ENCODE data around the gene BRPF1. TPM values are rescaled to one million over a fixed set of nuclear protein-coding genes. Genes with fewer than 3 reads are reported as not detected.

BRPF1 gene, protein sequence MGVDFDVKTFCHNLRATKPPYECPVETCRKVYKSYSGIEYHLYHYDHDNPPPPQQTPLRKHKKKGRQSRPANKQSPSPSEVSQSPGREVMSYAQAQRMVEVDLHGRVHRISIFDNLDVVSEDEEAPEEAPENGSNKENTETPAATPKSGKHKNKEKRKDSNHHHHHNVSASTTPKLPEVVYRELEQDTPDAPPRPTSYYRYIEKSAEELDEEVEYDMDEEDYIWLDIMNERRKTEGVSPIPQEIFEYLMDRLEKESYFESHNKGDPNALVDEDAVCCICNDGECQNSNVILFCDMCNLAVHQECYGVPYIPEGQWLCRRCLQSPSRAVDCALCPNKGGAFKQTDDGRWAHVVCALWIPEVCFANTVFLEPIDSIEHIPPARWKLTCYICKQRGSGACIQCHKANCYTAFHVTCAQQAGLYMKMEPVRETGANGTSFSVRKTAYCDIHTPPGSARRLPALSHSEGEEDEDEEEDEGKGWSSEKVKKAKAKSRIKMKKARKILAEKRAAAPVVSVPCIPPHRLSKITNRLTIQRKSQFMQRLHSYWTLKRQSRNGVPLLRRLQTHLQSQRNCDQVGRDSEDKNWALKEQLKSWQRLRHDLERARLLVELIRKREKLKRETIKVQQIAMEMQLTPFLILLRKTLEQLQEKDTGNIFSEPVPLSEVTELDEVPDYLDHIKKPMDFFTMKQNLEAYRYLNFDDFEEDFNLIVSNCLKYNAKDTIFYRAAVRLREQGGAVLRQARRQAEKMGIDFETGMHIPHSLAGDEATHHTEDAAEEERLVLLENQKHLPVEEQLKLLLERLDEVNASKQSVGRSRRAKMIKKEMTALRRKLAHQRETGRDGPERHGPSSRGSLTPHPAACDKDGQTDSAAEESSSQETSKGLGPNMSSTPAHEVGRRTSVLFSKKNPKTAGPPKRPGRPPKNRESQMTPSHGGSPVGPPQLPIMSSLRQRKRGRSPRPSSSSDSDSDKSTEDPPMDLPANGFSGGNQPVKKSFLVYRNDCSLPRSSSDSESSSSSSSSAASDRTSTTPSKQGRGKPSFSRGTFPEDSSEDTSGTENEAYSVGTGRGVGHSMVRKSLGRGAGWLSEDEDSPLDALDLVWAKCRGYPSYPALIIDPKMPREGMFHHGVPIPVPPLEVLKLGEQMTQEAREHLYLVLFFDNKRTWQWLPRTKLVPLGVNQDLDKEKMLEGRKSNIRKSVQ (N-terminal part only)
- total RNA-seq (2013; cell fraction: nucleolus; rRNA removed) = 14.4 and 20.3 TPM in 2 replicates
- total RNA-seq (2014; rRNA removed) = 19.2 and 21.9 TPM in 2 replicates
- 11.1 and 13.6 TPM in 2 replicates for total RNA-seq (2014; rRNA removed; fragmentation: Illumina TruSeq; extraction: Trizol)
- total RNA-seq (2021) = 21.3 and 25.3 TPM in 2 replicates
- 9.6 TPM for polyA plus RNA-seq (2011; ENCODE audit: low read depth)
- polyA plus RNA-seq (2011; rRNA removed) = 3.9 and 9.0 TPM in 2 replicates
- polyA plus RNA-seq (2011; cell fraction: cytosol; rRNA removed) = 9.6 and 12.7 TPM in 2 replicates
- 34.9 and 45.0 TPM in 2 replicates for polyA plus RNA-seq (2011; cell fraction: nucleus; rRNA removed)
- 9.3 and 15.7 TPM in 2 replicates for polyA plus RNA-seq (2012)
- 6.4 and 13.6 TPM in 2 replicates for polyA plus RNA-seq (2014; fragmentation: Illumina TruSeq; extraction: Trizol)
- 1 to 10 TPM; 1.2 to 1.4 TPM for polyA plus RNA-seq (2014; fragmentation: Nextera tagmentation; extraction: Ambion mirVana)
- polyA plus RNA-seq (2014; rRNA removed) = 18.6 and 20.7 TPM in 2 replicates
- 10 to 100 TPM; 13.0 to 14.4 TPM for polyA plus RNA-seq (2016; fragmentation: Nextera tagmentation; extraction: Ambion mirVana)
- polyA minus RNA-seq (2011; rRNA and poly(A)+ RNA removed) = 8.1 and 12.0 TPM in 2 replicates
- polyA minus RNA-seq (2011; cell fraction: cytosol; rRNA and poly(A)+ RNA removed) = 5.2 and 8.1 TPM in 2 replicates
- polyA minus RNA-seq (2011; cell fraction: nucleus; rRNA and poly(A)+ RNA removed) = 9.6 and 19.1 TPM in 2 replicates
- Bru-seq, nascent RNA = percentile 79 among the genes with signal in this experiment
- BruChase-seq, experiment 1, labeled RNA remaining after a 6-hour chase = percentile 75 among the genes with signal in this experiment
- percentile 82 among the genes with signal in this experiment for BruChase-seq, experiment 2, labeled RNA remaining after a 2-hour chase
- long read RNA-seq, experiment 1 = 0 reads
- long read RNA-seq, experiment 2, partial matches to known transcripts = 3 of 3 reads
- long read RNA-seq, experiment 2, other reads (novel, unspliced or antisense) = 0 of 3 reads

DNA sequence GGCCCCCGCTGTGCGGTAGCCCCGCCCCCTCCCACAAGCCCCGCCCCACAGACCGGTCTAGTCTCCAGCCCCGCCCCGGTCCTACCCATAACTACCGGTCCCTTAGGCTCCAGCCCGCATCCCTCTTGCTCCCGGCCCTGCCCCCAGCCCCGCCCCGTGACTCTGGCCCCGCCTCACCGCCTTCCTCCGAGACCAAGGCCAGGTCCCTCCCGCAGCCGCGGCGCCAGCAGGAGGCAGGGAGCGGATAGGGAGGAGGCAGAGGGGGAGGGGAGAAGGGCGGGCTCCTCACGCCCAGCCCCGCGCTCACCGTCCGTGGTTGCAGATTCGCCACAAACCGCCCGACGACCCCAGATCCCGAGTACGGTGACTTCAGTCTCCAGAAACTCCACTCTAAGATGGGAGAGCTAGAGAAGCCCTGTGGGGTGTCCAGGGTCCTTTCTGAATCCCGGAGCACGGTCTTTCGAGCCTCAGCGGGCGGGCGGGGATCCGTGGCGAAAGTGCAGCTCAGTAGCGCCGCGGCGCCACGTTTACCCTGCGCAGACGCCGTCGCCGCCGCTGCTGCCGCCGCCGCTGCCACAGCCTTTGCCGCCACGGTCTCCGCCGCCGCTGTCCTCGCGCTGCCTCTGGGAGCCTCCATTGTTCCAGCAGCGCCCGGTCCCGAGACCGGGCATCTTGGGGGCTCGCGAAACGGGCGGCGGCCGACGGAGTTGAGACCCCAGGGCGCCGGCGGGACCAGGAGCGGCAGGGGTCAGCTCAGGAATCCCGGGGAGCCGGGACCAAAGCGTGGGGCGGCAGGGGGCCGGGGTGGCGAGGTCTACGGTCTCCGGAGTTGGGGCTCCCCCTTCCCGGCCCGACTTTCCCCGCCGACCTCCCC lies at the start of gene BRPF1:
TSS of gene BRPF1 (plus strand) at position 530 of the 874 bp plus-strand sequence. CDS start 2,406 bp downstream, outside the sequence.
- no peaks in the 10 kb centered on the region for H3K9me3 ChIP-seq (replicated peaks; ENCODE audit: control insufficient read depth, insufficient read depth, low read length)
- RAD21 ChIA-PET (ENCODE audit: unreplicated experiment) = interaction anchor here (1.0 to 1.9 kb wide), 8 partner anchors 19 to 369 kb away, joined by 3 to 8 read pairs (median 4); partner anchors contain the start of genes ARPC4, OGG1, TADA3 and THUMPD3
- peak within 1 kb of the TSS; percentile 99 for H2AFZ ChIP-seq (ENCODE audit: control insufficient read depth, low read depth, low read length)
- peaks cover 12% of the 10 kb centered on the region for H3K4me1 ChIP-seq (ENCODE audit: control insufficient read depth, insufficient read depth, low read length)
- BruUV-seq (replicated peaks) = no TSS peak
- CTCF ChIA-PET = interaction anchor here (0.8 to 2.8 kb wide), 5 partner anchors 10 to 370 kb away, joined by 3 to 24 read pairs (median 7); partner anchors contain the start of genes MTMR14 and OGG1
- no peaks in the 10 kb centered on the region for H3K27me3 ChIP-seq (replicated peaks in 1 of 2; ENCODE audit: control insufficient read depth in 2 of 2, insufficient read depth in 2 of 2, low read length in 1 of 2)
- ATAC-seq (peak; percentile 97), FAIRE-seq (peak; percentile 93), DNase-seq (ENCODE audit: low read depth, low spot score) (peak; percentile 90)
- H3K4me3 ChIP-seq = peak within 1 kb of the TSS; percentile 94
- H3K4me2 ChIP-seq (ENCODE audit: control insufficient read depth, insufficient read depth) = peak within 1 kb of the TSS; percentile 97
- 2% methylated on average over 58 of the region's 88 CpGs for WGBS (ENCODE audit: insufficient coverage, insufficient replicate concordance, low lambda C conversion rate, missing lambda C conversion rate)
- POLR2A ChIA-PET = interaction anchor here (0.8 to 1.8 kb wide), 6 partner anchors 18 to 1007 kb away, joined by 3 to 10 read pairs (median 3); partner anchors contain the start of genes ARPC4, OGG1, TADA3 and THUMPD3
- peaks cover 32% of the 10 kb centered on the region for H3K79me2 ChIP-seq (ENCODE audit: control insufficient read depth, insufficient read depth, low read length)
- SMC1A ChIA-PET (ENCODE audit: uncharacterized antibody, unreplicated experiment) = interaction anchor here (0.7 to 2.7 kb wide), 8 partner anchors 18 to 323 kb away, joined by 3 to 16 read pairs (median 3); partner anchors contain the start of genes ARPC4 and OGG1
- H3K27ac ChIP-seq (ENCODE audit: control insufficient read depth, insufficient read depth) = peak within 1 kb of the TSS; percentile 100
- in situ Hi-C loops (cut with MboI) = no loop called here
- peaks cover 3% of the 10 kb centered on the region for H4K20me1 ChIP-seq (ENCODE audit: control insufficient read depth, insufficient read depth)
- H3K9ac ChIP-seq (ENCODE audit: control insufficient read depth, insufficient read depth, low read length) = peak within 1 kb of the TSS; percentile 98
- H3K36me3 ChIP-seq (ENCODE audit: control insufficient read depth in 2 of 2, insufficient read depth in 2 of 2, low read length in 1 of 2) = peaks cover 0 to 10% of the 10 kb centered on the region in 2 experiments; a peak in 3 of 4 replicates
- intact Hi-C loops (cut with micrococcal nuclease; ENCODE audit: unreplicated experiment) = loop anchor here (1.0 to 10.0 kb wide), 4 partner anchors 18 to 377 kb away; partner anchors contain the start of genes ARPC4, OGG1 and TADA3
- TF ChIP-seq TCF7 (IDR thresholded peaks at IDR 0.05; ENCODE audit: borderline replicate concordance) = no peak
- TF ChIP-seq, protein P1, sequence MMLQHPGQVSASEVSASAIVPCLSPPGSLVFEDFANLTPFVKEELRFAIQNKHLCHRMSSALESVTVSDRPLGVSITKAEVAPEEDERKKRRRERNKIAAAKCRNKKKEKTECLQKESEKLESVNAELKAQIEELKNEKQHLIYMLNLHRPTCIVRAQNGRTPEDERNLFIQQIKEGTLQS (IDR thresholded peaks at IDR 0.05; ENCODE audit: borderline replicate concordance, extremely low read depth, low read depth, low read length) = no peak
- peak; percentile 60 for TF ChIP-seq MYC (IDR thresholded peaks at IDR 0.05; ENCODE audit: insufficient read depth, insufficient read length, insufficient replicate concordance, low read length, severe bottlenecking)
- peak; percentile 49; the same call in 1 of the 2 replicates for TF ChIP-seq MXI1 (IDR thresholded peaks at IDR 0.05; ENCODE audit: low read depth, low read length)
- TF ChIP-seq TAF1 (IDR thresholded peaks at IDR 0.05; ENCODE audit: borderline replicate concordance, low read depth, low read length) = peak; percentile 68; the same call in 1 of the 2 replicates
- TF ChIP-seq JUND (IDR thresholded peaks at IDR 0.05; ENCODE audit: low read depth, low read length) = no peak
- peak; percentile 78 for TF ChIP-seq CREB1 (IDR thresholded peaks at IDR 0.05; ENCODE audit: low read depth)
- TF ChIP-seq SREBF2 (IDR thresholded peaks at IDR 0.05; ENCODE audit: low read length) = no peak
- TF ChIP-seq TBL1XR1 (IDR thresholded peaks at IDR 0.05; ENCODE audit: low read depth, low read length) = peak; percentile 35; the same call in 1 of the 2 replicates
- peak; percentile 81 for TF ChIP-seq RELA (IDR thresholded peaks at IDR 0.05; ENCODE audit: borderline replicate concordance, partially characterized antibody)
- peak; percentile 94 for TF ChIP-seq NBN (IDR thresholded peaks at IDR 0.05)
- peak; percentile 53; the same call in 1 of the 2 replicates for TF ChIP-seq FOXK2 (IDR thresholded peaks at IDR 0.05)
- peak; percentile 78 for TF ChIP-seq KLF5 (IDR thresholded peaks at IDR 0.05; ENCODE audit: partially characterized antibody)

Data from GM12878 (cell line).